HG02885 (cell line): ENCODE results near the gene VWA5B1.

Experiments
- ATAC-seq: cut with Tn5 transposase; IDR thresholded peaks from one replicate; pipeline ENCODE4 v1.9.1; 2021; ENCODE audit warnings: mild to moderate bottlenecking; ENCODE audit not compliant: unreplicated experiment, poor library complexity

The VWA5B1 gene

DNA sequence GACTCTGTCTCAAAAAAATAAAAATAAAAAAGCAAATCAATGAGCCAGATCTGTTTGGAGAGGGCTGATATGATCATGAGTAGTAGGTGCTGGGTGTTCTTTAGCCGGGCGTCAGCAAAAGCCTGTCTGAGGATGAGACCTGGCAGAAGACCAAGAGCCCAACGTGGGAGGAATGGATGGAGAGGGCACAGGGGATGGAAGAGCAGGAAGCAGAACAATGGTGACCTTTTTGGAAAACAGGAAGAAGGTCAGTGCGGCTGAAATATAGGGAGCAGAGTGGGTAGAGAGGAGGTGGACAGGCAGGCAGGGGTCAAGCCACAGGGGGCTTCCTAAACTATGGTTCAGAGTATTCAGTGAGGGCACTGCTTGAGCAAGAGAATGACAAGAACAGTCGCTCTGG, 30.9 kb downstream of the VWA5B1 start:
- ATAC-seq, result no peak

DNA sequence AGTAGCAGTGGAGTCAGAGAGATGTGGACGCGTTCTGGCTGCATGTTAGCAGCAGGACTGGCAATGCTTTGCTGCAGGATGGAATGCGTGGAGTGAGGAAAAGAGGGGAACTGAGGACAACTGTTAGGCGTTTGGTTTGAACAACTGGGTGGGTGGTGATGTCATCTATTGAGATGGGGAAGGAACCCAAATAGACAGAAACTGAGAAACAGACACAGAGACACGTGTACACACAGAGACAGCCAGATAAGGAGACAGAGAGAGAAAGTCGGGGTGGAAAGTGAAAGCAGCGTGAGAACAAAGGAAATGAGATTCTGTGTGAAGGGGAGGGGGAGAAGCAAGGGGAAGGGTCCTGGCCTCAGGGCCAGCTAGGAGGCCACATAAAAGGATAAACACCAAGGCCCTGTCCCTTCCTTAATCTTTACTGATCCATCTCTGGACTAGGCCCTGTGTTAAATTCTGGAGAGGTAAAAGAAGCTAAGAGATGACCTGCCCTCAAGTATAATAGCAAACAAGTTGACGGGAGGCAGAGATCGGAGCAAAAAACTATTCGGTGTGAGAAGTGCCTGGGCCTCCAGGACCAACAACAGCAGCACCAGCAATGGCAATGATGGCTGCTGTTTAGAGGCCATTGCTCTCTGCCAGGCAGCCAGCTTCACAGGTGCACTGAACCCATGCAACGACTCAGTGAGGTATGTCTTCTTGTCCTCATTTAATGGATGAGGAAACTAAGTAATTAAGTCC, 31.6 kb downstream of the VWA5B1 start:
- peak; percentile 73 for ATAC-seq

DNA sequence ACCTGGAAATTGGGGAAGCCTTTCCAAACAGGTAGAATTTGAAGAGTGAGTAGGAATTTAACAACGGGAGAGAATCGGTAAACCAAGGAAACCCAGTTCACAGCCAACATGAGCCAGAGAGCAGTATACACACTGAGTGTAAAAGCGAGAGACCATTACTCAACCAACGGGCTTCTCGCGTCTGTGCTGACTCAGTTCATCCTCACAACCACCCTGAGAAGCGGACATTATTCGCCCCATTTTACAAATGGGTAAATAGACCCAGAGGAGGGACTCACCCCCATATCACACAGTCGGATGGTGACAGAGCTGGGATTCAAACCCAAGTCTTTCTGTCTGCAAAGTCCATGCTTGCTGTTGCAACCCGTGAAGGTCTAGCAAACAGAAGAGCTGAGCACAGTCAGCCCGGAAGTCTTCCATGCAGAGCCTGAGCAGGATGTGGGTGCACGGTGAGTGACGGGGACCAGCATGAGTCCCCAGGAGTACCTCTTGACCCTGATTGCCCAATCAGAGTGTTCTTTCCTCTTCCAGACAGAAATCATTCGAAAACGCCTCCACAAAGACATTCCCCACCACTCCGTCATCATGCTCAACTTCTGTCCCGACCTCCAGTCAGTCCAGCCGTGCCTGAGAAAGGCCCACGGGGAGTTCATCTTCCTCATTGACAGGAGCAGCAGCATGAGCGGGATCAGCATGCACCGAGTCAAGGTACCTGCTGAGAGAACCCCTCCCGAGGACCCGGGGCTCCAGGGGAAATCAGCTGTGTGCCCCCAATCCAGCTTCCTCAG, 32.3 kb downstream of the VWA5B1 start:
- no peak for ATAC-seq

DNA sequence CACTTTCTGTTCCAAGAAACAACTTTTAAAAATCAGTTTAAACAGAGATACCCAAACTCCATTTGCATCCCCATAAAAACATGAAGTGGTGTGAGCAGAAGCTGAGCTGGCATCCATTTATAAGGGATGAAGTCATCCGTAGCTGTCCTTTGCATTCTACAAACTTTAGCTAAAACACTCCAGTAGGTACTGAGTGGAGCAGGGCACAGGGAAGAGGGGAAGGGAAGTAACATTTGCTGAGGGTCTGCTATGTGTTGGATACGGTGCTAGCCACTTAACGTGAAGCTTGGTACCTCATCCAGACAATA, 32.9 kb downstream of the VWA5B1 start:
- ATAC-seq, result no peak

GRCh38 chr1:20324704-20325406, 34.2 kb downstream of the VWA5B1 start:
- no peak for ATAC-seq

DNA sequence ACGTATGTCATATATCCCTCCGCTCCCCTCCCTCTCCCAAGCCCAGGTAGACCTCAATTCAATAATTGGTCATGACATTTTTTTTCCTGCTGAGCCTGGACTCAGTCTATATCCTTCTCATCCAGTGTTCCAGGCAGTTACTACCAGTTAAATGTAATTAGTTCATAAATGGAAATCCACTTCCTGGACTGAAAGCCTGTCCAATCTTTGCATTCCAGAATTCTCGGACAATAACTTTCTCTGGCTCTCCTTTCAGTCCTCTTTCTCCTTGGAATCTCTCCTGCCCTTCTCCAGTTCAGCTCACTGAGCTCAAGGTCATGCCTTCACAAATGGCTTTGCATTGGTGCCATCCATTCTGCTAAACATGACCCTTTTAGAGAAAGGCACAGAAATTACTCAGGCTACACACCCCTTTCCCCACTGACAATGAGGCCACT, 34.8 kb downstream of the VWA5B1 start:
- ATAC-seq, result no peak

- ATAC-seq, result no peak
These were observed 35.3 kb downstream of the VWA5B1 start for GRCh38 chr1:20325844-20326420.

- ATAC-seq, result no peak
These were observed 36.8 kb downstream of the VWA5B1 start for GRCh38 chr1:20327467-20327866.

DNA sequence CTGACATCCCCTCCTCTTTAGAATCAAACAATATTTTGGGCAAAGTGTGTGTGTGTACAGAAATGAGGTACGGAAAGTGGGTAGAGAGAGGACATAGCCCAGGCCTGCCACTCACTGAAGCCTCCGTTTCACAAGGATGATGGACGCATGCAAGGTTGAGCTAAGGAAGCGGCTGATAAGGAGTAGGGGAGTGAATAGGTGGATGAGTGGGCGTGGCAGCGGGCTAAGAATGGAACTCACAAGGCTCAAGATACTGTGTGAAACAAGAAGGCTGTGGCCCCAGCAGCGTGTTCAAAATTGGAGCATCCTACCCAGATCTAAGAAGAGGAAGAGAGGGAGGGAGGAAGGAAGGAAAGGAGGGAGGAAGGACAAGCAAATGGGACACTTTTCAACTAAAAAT, 37.5 kb downstream of the VWA5B1 start:
- ATAC-seq, result no peak

DNA sequence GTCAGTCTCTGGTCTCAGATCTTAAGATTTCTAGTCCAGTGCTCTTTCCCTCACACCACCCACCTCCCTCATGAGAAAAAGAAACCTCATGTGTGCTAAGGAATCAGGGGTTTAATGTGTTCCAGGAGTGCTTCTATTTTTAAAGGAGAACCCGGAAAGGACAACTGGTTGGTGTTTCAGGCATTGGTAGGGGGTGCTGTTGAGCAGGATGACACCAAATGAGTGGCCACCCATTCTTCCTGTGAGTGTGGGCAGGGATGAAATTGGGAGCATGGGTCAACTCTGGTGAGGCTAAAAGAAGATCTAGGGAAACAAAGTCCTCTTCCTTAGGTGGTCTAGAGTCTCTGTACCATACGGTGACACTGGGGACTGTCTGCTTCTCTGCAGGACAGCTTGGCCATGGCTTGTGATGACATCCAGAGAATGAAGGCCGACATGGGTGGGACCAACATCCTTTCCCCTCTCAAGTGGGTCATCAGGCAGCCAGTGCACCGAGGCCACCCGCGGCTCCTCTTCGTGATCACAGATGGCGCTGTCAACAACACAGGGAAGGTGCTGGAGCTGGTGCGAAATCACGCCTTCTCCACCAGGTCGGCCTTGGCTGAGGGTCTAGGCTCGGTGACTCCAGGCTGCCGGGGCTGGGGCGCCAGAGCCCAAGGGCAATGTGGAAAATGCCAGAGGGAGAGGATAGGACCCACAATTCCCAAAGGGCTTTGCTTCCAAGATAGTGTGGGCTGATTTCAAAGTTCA, 39.3 kb downstream of the VWA5B1 start:
- ATAC-seq, result no peak

DNA sequence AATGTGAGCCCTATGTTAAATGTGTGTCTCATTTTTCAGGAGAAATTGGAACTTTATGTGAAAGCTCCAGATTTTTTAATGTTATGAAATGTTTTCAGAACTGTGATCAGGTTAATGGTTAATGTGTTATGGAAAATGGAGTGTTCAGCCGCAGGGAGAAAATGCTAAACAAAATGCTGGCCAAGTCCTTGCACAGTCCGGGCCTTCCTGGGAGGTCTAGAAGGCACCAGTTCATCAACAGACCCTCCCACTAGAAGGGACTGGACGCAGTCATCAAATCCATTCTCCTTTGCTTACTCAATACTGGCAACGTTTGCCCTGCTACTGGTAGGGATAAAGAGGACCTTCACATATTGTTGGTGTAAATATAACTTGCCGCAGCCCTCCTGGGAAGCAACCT, 43.4 kb downstream of the VWA5B1 start:
- no peak for ATAC-seq

DNA sequence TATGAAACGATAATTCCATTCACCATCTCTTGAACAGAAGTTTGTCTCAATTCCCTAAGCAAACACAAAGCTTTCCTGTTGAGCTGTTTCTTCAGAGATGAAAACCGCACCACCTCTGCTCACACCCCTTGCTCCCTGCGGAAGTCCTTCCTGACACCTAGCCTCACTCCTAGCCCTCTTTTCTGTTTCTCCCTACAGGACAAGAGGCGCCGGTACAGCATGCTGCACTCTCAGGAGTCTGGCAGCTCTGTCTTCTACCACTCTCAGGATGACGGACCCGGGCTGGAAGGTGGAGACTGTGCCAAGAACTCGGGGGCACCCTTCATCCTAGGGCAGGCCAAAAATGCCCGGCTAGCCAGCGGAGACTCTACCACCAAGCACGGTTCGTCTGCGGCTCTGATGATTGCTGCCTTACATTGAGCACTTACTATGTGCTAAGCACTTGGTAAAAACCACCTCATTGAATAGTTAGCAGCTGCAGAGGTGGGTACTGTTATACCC, 45.5 kb downstream of the VWA5B1 start:
- ATAC-seq, result no peak

- ATAC-seq, result no peak
These were observed 46.9 kb downstream of the VWA5B1 start for GRCh38 chr1:20337581-20337980.

GRCh38 chr1:20339811-20340457, 49.3 kb downstream of the VWA5B1 start:
- ATAC-seq, result no peak

GRCh38 chr1:20342294-20343148, 51.8 kb downstream of the VWA5B1 start:
- ATAC-seq, result no peak

- ATAC-seq, result no peak
These were observed 52.7 kb downstream of the VWA5B1 start for GRCh38 chr1:20343149-20343937.

GRCh38 chr1:20343938-20344302, 53.2 kb downstream of the VWA5B1 start:
- no peak for ATAC-seq

GRCh38 chr1:20344738-20345137, 54.1 kb downstream of the VWA5B1 start:
- no peak for ATAC-seq
